ENCODE results near the gene VPS51. TPM values are rescaled to one million over a fixed set of nuclear protein-coding genes. Genes with fewer than 3 reads are reported as not detected.

The VPS51 gene
- total RNA-seq, 4 donors from 2014 or later: 206 to 515 (median 266) TPM

DNA sequence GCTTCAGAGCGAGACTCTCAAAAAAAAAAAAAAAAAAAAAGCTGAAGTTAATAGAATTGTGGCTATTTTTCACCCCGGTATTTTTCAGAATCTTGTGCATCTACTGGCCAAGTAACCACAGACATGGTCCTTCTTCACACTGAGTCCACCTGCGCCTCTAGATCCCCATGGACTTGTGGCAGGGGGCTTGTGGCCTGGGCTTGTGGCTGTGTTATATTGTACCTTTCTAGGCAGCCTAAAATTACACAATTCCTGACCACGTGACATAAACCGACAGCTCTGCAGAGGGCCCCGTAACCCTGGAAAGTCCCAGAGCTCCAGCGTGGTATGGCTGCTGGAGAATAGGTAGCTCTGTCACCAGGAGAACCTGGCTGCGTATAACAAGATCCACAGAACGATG, 26.8 kb upstream of the VPS51 start:
- Histone ChIP-seq H3K4me1 (no peaks in the 10 kb centered on the region), H3K9me3 (no peaks in the 10 kb centered on the region), H3K36me3 (no peaks in the 10 kb centered on the region), H3K27me3 (no peaks in the 10 kb centered on the region), H3K4me3 (no peak overlapping the region), H3K27ac (no peak overlapping the region)
- no peak for TF ChIP-seq POLR2A (IDR thresholded peaks at IDR 0.05)
- TF ChIP-seq, protein P1, sequence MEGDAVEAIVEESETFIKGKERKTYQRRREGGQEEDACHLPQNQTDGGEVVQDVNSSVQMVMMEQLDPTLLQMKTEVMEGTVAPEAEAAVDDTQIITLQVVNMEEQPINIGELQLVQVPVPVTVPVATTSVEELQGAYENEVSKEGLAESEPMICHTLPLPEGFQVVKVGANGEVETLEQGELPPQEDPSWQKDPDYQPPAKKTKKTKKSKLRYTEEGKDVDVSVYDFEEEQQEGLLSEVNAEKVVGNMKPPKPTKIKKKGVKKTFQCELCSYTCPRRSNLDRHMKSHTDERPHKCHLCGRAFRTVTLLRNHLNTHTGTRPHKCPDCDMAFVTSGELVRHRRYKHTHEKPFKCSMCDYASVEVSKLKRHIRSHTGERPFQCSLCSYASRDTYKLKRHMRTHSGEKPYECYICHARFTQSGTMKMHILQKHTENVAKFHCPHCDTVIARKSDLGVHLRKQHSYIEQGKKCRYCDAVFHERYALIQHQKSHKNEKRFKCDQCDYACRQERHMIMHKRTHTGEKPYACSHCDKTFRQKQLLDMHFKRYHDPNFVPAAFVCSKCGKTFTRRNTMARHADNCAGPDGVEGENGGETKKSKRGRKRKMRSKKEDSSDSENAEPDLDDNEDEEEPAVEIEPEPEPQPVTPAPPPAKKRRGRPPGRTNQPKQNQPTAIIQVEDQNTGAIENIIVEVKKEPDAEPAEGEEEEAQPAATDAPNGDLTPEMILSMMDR (IDR thresholded peaks at IDR 0.05 in 4 of 5, conservative IDR thresholded peaks at IDR 0.05 in 1 of 5): no peak
- in situ Hi-C loops (cut with MboI; ENCODE audit: low sequenced_read_pairs in 4 of 4): no loop called here
- ATAC-seq: no peak
- DNase-seq: no peak
- intact Hi-C loops (cut with DNase I; ENCODE audit: low total_unique reads): no loop called here

DNA sequence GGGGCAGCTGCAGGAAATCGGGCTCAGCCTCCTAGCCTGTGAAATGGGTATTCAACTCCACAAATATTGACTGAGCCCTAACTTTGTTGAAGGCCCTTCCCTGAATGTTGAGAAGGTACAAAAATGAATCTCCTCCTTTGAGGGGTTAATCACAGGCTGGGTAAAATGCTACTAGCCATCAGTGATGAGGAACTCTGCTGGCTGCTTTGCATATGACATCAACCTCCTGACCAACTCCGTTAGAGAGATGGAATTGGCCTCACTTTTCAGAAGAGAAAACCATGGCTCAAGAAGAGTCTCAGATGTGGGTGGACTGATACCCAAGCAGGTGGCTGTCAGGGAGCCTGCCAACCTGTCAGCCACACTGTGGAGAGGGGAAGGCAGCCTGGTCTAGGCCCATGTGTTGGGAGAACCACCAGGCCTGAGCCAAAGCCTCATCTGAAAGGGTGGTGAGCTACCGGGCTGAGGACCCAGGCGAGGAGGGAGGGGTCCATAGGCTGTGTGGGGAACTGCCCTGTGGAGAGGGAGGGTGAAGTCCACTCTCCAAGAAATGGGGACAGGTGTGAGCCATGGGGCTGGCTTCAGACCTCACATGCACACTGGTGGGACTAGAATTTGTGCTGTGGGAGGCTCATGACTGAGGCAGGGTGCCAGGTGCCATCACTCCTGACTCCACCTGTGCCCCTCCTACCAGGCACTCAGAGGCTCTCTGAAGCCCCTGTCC, 23.9 kb upstream of the VPS51 start:
- in situ Hi-C loops (cut with MboI; ENCODE audit: low sequenced_read_pairs in 4 of 4): no loop called here
- no peaks in the 10 kb centered on the region for H3K4me1 ChIP-seq
- H3K4me3 ChIP-seq: no peak overlapping the region
- no peaks in the 10 kb centered on the region for H3K36me3 ChIP-seq
- intact Hi-C loops (cut with DNase I; ENCODE audit: low total_unique reads): no loop called here
- TF ChIP-seq, protein P1 (IDR thresholded peaks at IDR 0.05 in 4 of 5, conservative IDR thresholded peaks at IDR 0.05 in 1 of 5): no peak
- no peak for TF ChIP-seq POLR2A (IDR thresholded peaks at IDR 0.05)
- DNase-seq (no peak), ATAC-seq (no peak)
- no peak overlapping the region for H3K27ac ChIP-seq
- H3K27me3 ChIP-seq: no peaks in the 10 kb centered on the region
- H3K9me3 ChIP-seq: no peaks in the 10 kb centered on the region

DNA sequence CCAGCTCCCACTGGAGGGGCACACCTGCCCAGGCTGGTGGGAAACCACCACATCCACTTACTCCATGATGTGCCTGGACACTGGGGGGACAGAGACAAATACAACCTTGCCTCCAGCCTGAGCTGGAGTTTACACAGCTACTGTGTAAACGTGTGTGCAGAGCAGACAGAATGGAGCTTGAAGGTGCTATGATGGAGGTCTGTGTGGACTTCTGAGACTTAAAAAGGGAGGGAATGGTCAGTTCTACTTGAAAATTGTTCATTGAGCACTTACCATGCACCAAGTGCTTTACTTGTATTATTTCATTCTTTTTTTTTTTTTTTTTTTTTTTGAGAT, 23.4 kb upstream of the VPS51 start:
- TF ChIP-seq, protein P1 (IDR thresholded peaks at IDR 0.05 in 4 of 5, conservative IDR thresholded peaks at IDR 0.05 in 1 of 5): no peak
- no peak for TF ChIP-seq POLR2A (IDR thresholded peaks at IDR 0.05)
- no peaks in the 10 kb centered on the region for H3K27me3 ChIP-seq
- H3K27ac ChIP-seq: no peak overlapping the region
- intact Hi-C loops (cut with DNase I; ENCODE audit: low total_unique reads) (no loop called here), in situ Hi-C loops (cut with MboI; ENCODE audit: low sequenced_read_pairs in 4 of 4) (no loop called here)
- DNase-seq: no peak
- no peaks in the 10 kb centered on the region for H3K36me3 ChIP-seq
- no peak for ATAC-seq
- no peak overlapping the region for H3K4me3 ChIP-seq
- no peaks in the 10 kb centered on the region for H3K9me3 ChIP-seq
- H3K4me1 ChIP-seq: no peaks in the 10 kb centered on the region

DNA sequence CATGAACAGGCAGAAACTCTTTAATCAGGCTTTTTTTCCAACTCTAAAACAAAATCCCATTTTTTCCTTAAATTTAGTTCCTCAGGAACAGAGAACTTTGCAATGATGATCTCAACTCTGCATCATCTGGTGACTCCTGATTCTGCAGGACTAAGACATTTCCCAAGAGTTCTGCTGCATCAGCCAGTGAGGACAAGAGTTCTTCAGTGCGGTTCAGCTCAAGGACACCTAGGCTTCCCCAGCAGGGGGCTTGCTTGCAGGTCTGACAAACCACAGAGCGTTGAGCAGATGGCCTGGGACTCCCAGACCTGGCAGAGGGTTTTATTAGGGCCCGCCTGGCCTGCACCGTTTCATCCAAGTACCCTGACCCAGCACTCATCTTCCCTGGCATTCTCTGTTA, 18.6 kb upstream of the VPS51 start:
- no peak for ATAC-seq
- intact Hi-C loops (cut with DNase I; ENCODE audit: low total_unique reads): no loop called here

More for the DNA sequence above, 18.6 kb upstream of the VPS51 start:
- TF ChIP-seq, protein P1 (IDR thresholded peaks at IDR 0.05 in 4 of 5, conservative IDR thresholded peaks at IDR 0.05 in 1 of 5): no peak
- TF ChIP-seq POLR2A (IDR thresholded peaks at IDR 0.05): no peak
- Histone ChIP-seq H3K4me3 (no peak overlapping the region), H3K27me3 (no peaks in the 10 kb centered on the region), H3K4me1 (no peaks in the 10 kb centered on the region), H3K36me3 (no peaks in the 10 kb centered on the region), H3K9me3 (no peaks in the 10 kb centered on the region), H3K27ac (no peak overlapping the region)
- no peak for DNase-seq
- in situ Hi-C loops (cut with MboI; ENCODE audit: low sequenced_read_pairs in 4 of 4): no loop called here

All from gastrocnemius medialis (tissue), 4 donors.